ENCODE measurements around the gene NNAT.

Gene NNAT

GRCh38 chr20:37523012-37523391, 2.0 kb downstream of the NNAT start:
- no peak overlapping the region for H3K27ac ChIP-seq (ENCODE audit: low read length)
- no peak for DNase-seq

GRCh38 chr20:37523911-37524700, 3.1 kb downstream of the NNAT start:
- Histone ChIP-seq H3K27ac (ENCODE audit: low read length) (no peak overlapping the region), H3K9ac (ENCODE audit: low read depth, low read length) (no peak overlapping the region), H3K4me2 (ENCODE audit: insufficient read depth, low read length) (peak overlapping the region; percentile 89; the same call in 1 of the 2 replicates), H3K4me3 (ENCODE audit: low read depth in 1 of 2, low read length in 2 of 2) (no peak overlapping the region), H4K20me1 (ENCODE audit: insufficient read depth, low read length) (peaks cover 50% of the 10 kb centered on the region), H3K9me3 (ENCODE audit: insufficient read depth, low read length, severe bottlenecking) (no peaks in the 10 kb centered on the region), H3K27me3 (ENCODE audit: insufficient read depth, low read length, poor library complexity) (no peaks in the 10 kb centered on the region), H2AFZ (ENCODE audit: low read depth, low read length) (no peak overlapping the region), H3K36me3 (ENCODE audit: insufficient read depth, low read length) (peaks cover under 1% of the 10 kb centered on the region), H3K4me1 (ENCODE audit: insufficient read depth, low read length) (peaks cover 36% of the 10 kb centered on the region), H3K79me2 (ENCODE audit: insufficient read depth, low read length) (peaks cover 73% of the 10 kb centered on the region)
- TF ChIP-seq EZH2 (IDR thresholded peaks at IDR 0.05; ENCODE audit: borderline replicate concordance, low read depth, low read length, severe bottlenecking) (no peak), CTCF (IDR thresholded peaks at IDR 0.05; ENCODE audit: borderline replicate concordance, extremely low read depth, low read length, poor library complexity, severe bottlenecking) (no peak)
- DNase-seq (no peak), ATAC-seq (ENCODE audit: insufficient read depth, low read depth) (no peak)

More at GRCh38 chr20:37523012-37523391, 2.0 kb downstream of the NNAT start:
- Histone ChIP-seq H3K79me2 (ENCODE audit: insufficient read depth, low read length) (peaks cover 73% of the 10 kb centered on the region), H4K20me1 (ENCODE audit: insufficient read depth, low read length) (peaks cover 58% of the 10 kb centered on the region), H3K4me2 (ENCODE audit: insufficient read depth, low read length) (no peak overlapping the region), H3K4me1 (ENCODE audit: insufficient read depth, low read length) (peaks cover 27% of the 10 kb centered on the region), H3K9me3 (ENCODE audit: insufficient read depth, low read length, severe bottlenecking) (no peaks in the 10 kb centered on the region), H3K9ac (ENCODE audit: low read depth, low read length) (no peak overlapping the region), H3K4me3 (ENCODE audit: low read depth in 1 of 2, low read length in 2 of 2) (no peak overlapping the region), H3K27me3 (ENCODE audit: insufficient read depth, low read length, poor library complexity) (no peaks in the 10 kb centered on the region), H3K36me3 (ENCODE audit: insufficient read depth, low read length) (peaks cover 11% of the 10 kb centered on the region), H2AFZ (ENCODE audit: low read depth, low read length) (no peak overlapping the region)
- TF ChIP-seq EZH2 (IDR thresholded peaks at IDR 0.05; ENCODE audit: borderline replicate concordance, low read depth, low read length, severe bottlenecking) = no peak
- TF ChIP-seq CTCF (IDR thresholded peaks at IDR 0.05; ENCODE audit: borderline replicate concordance, extremely low read depth, low read length, poor library complexity, severe bottlenecking) = no peak
- ATAC-seq (ENCODE audit: insufficient read depth, low read depth) = no peak

GRCh38 chr20:37524859-37525708, 4.0 kb downstream of the NNAT start:
- TF ChIP-seq CTCF (IDR thresholded peaks at IDR 0.05; ENCODE audit: borderline replicate concordance, extremely low read depth, low read length, poor library complexity, severe bottlenecking) (no peak), EZH2 (IDR thresholded peaks at IDR 0.05; ENCODE audit: borderline replicate concordance, low read depth, low read length, severe bottlenecking) (no peak)
- Histone ChIP-seq H3K27me3 (ENCODE audit: insufficient read depth, low read length, poor library complexity) (no peaks in the 10 kb centered on the region), H3K4me1 (ENCODE audit: insufficient read depth, low read length) (peaks cover 39% of the 10 kb centered on the region), H3K9ac (ENCODE audit: low read depth, low read length) (0 out of 2 replicates have a peak overlapping the region, but pooled peaks have one; percentile 2), H3K4me3 (ENCODE audit: low read depth in 1 of 2, low read length in 2 of 2) (no peak overlapping the region), H3K4me2 (ENCODE audit: insufficient read depth, low read length) (peak overlapping the region; percentile 89; the same call in 1 of the 2 replicates), H3K9me3 (ENCODE audit: insufficient read depth, low read length, severe bottlenecking) (no peaks in the 10 kb centered on the region), H2AFZ (ENCODE audit: low read depth, low read length) (no peak overlapping the region), H3K79me2 (ENCODE audit: insufficient read depth, low read length) (peaks cover 70% of the 10 kb centered on the region), H4K20me1 (ENCODE audit: insufficient read depth, low read length) (peaks cover 45% of the 10 kb centered on the region), H3K27ac (ENCODE audit: low read length) (no peak overlapping the region), H3K36me3 (ENCODE audit: insufficient read depth, low read length) (no peaks in the 10 kb centered on the region; the same call in none of the 2 replicates)
- no peak for ATAC-seq (ENCODE audit: insufficient read depth, low read depth)
- no peak for DNase-seq
